HG02885 (cell line): ENCODE data around the gene IGBP1.
"Not testable (repeated sequence)": the region's sequence is repeated elsewhere in the genome, so short reads cannot be mapped to it uniquely, and the experiment has no call there.

Source experiments
- ATAC-seq: cut with Tn5 transposase; IDR thresholded peaks from one replicate; pipeline ENCODE4 v1.9.1; 2021; ENCODE audit warnings: mild to moderate bottlenecking; ENCODE audit not compliant: unreplicated experiment, poor library complexity

Gene IGBP1

DNA sequence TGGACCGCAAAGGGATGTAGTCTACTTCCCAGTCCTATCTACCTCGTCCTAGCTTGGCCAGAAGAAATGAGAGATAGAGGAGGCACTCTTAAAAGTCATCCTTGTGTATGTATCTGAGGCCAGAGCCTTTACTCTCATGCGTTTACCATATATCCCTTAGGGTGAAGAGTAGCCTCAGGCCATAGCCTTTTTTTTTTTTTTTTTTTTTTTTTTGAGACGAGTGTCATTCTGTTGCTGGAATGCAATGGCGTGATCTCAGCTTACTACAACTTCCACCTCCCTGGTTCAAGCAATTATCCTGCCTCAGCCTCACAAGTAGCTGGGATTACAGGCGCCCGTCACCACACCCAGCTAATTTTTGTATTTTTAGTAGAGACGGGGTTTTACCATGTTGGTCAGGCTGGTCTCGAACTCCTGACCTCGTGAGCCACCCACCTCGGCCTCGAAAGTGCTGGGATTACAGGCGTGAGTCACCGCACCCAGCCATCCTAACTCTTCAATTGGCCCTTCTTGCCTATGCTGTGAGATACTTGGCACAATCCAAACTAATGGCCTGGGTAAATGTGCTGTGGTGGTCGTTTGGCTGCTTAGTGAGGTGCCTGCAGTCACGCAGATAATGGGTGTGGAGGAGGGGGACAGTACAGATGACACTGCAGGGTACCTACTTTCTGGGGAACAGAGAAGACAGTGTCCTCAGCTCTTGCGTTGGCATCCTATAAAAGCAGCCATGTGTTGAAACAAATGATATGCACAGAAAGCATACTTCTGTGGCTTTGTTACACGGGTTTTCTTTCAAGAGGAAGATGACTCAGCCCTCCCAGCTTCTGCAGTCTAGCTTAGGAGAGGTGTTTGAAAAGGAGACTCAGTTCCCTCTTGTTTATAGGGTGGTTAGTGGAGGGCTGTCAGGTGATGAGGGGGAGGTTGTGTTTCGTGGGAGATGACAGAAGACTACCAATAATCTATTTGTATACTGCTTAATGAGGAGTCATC, 33.6 kb downstream of the IGBP1 start:
- no peak for ATAC-seq

GRCh38 chrX:70168238-70169188, 35.3 kb downstream of the IGBP1 start:
- ATAC-seq = no peak

DNA sequence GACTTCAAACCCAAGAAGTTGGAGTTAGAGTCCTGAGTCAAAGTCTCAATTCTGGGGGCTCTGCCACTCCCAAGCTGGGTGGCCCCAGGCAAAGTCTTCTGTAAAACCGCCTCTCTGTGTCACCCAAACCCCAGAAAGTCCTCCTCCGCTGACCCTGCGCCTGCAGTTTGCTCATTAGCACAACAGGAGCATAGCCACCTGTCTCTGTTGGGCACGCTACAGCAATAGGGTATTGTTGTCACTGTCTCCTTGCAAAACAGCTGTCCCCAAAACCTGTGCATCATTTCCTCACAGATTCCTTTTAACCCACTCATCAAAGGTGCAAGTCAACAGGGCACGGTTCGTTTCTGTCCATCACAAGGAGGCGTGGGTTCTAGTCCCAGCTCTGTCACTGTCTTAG, 36.0 kb downstream of the IGBP1 start:
- no peak for ATAC-seq

DNA sequence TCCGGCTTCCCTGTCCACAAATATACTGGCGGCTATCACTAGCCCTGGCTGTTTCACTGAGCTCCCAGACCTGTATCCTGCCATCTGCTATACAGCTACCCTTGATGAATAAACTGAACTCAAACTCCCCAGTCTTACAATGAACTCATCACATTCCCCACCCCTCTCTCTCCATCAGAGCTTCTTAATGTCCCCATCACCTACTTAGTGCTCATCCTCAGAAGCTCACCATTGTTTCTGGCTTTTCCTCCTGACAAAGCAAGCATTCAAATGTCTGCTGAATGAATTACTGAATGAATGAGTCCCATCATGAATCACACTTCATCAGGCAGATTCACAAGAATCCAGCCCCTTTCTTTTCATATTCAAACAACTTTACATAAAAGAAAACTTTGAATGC, 38.4 kb downstream of the IGBP1 start:
- no peak for ATAC-seq

GRCh38 chrX:70172221-70172620, 39.0 kb downstream of the IGBP1 start:
- ATAC-seq = no peak

DNA sequence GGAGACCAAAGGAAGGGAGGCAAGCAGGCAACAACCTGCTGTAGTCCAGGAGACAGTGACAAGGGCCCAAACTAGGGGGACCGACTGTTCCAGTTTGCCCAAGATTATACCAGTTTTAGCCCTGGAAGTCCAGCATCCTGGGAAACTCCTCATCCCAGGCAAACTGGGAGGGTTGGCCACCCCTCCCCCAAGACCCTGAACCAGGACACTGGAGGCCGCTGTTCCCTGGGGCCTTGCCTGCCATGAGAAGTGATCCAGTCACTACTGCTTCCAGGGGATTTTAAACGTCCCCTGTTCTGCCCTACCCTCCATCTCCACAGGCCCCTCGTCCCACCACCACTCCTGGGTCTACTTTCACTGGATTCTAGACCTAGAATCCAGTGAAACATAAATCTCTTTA, 39.7 kb downstream of the IGBP1 start:
- ATAC-seq = no peak

- no peak for ATAC-seq
Observed at GRCh38 chrX:70174754-70175153, 41.5 kb downstream of the IGBP1 start.

- no peak for ATAC-seq
Observed at GRCh38 chrX:70175338-70175737, 42.1 kb downstream of the IGBP1 start.

GRCh38 chrX:70176938-70177533, 43.8 kb downstream of the IGBP1 start, which contains the start of gene DGAT2L6:
Gene DGAT2L6 (plus strand): TSS chrX:70177483. CDS start chrX:70177583, 100 bp downstream.
- no peak for ATAC-seq

- no peak for ATAC-seq
Observed at GRCh38 chrX:70183091-70183490, 49.8 kb downstream of the IGBP1 start.

- no peak for ATAC-seq
Observed at GRCh38 chrX:70190225-70190624, 57.0 kb downstream of the IGBP1 start.

DNA sequence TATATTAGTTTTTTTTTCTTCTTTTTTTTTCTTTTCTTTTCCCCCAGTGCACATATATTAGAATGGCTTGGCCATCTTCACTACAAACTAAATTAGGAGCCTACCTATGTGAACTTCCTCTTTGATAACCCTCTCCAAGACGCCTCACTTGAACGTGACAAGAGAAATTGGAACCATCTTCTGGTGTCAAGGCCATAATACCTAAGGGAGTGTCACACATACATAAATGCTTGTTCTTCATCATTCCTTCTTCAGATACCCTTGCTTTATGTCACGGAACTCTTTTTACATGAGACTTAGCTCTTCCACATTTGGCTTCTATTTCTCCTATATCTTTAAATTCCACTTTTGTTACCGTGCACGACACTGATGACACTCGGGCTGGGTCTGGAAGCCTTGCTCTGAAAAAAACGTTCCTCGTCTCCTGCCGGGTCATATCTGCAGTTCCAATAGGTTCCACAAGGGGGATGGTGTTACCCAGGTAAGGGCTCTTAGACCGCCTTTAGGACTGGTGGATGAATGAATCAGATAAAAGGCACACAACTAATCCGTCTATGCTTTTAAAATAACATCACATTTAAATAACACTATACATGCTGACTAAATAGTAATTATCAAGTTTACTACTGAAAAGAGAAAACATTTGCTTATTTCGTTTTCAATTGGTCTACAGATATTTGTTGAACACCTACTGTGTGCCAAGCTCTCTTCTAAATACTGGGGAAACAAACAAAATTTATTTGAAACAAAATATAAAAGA, 63.9 kb downstream of the IGBP1 start:
- peak; percentile 93 for ATAC-seq

DNA sequence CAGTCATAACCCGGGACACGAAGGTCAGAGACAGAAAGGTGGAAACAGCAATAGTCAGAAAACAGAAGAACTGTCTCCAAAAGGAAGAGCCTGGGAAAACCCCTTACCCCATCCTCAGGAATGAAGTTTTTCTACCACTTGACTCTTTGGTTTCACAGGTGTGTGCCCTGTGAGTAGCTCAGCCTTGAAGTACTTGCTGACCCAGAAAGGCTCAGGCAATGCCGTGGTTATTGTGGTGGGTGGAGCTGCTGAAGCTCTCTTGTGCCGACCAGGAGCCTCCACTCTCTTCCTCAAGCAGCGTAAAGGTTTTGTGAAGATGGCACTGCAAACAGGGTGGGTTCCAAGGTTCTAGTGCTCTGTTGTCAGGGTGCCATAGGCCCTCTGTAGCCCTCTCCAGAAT, 68.5 kb downstream of the IGBP1 start:
- no peak for ATAC-seq

GRCh38 chrX:70208479-70208878, 75.2 kb downstream of the IGBP1 start:
- ATAC-seq = no peak

GRCh38 chrX:70209570-70209969, 76.3 kb downstream of the IGBP1 start:
- ATAC-seq = not testable (repeated sequence)
